KOPT-K1 (cell line): ENCODE results near the gene SAMM50.

ENCODE experiments used
- H3K27ac ChIP-seq: fragments of 200-600 bp; sonication (generic); 2 replicates; pipeline ENCODE4 v1.5.1; 2016; ENCODE audit warnings: antibody characterized with exemption, mild to moderate bottlenecking, low read depth, low read length; ENCODE audit not compliant: poor library complexity, severe bottlenecking
- H3K36me3 ChIP-seq: fragments of 200-600 bp; sonication (generic); 2 replicates; pipeline ENCODE4 v1.5.1; 2017; ENCODE audit warnings: antibody characterized with exemption, mild to moderate bottlenecking, low read length, moderate library complexity; ENCODE audit not compliant: insufficient read depth
- H3K9me3 ChIP-seq: fragments of 200-600 bp; sonication (generic); 2 replicates; pipeline ENCODE4 v1.5.1; 2017; ENCODE audit warnings: antibody characterized with exemption, low read length, mild to moderate bottlenecking; ENCODE audit not compliant: insufficient read depth, poor library complexity, severe bottlenecking

Gene SAMM50

GRCh38 chr22:44023404-44024287 lies 68.4 kb downstream of the SAMM50 start:
- Histone ChIP-seq H3K9me3 (no peaks in the 10 kb centered on the region), H3K27ac (no peak overlapping the region), H3K36me3 (no peaks in the 10 kb centered on the region)

GRCh38 chr22:44024288-44024921 lies 69.2 kb downstream of the SAMM50 start, which contains the start of gene PARVB:
Gene PARVB (plus strand): TSS chr22:44024302. CDS start chr22:44024340, 38 bp downstream.
- H3K27ac ChIP-seq, result no peak within 1 kb of the TSS
- H3K9me3 ChIP-seq, result no peaks in the 10 kb centered on the region
- no peaks in the 10 kb centered on the region for H3K36me3 ChIP-seq

GRCh38 chr22:44025171-44026065 lies 70.2 kb downstream of the SAMM50 start:
- no peak overlapping the region for H3K27ac ChIP-seq
- no peaks in the 10 kb centered on the region for H3K36me3 ChIP-seq
- no peaks in the 10 kb centered on the region for H3K9me3 ChIP-seq

GRCh38 chr22:44026066-44026629 lies 70.9 kb downstream of the SAMM50 start:
- Histone ChIP-seq H3K36me3 (no peaks in the 10 kb centered on the region), H3K27ac (no peak overlapping the region), H3K9me3 (no peaks in the 10 kb centered on the region)

- Histone ChIP-seq H3K9me3 (no peaks in the 10 kb centered on the region), H3K27ac (no peak overlapping the region), H3K36me3 (no peaks in the 10 kb centered on the region)
Observed at GRCh38 chr22:44026630-44027511, 71.6 kb downstream of the SAMM50 start.

- Histone ChIP-seq H3K27ac (no peak overlapping the region), H3K36me3 (no peaks in the 10 kb centered on the region), H3K9me3 (no peaks in the 10 kb centered on the region)
Observed at GRCh38 chr22:44028091-44028490, 72.8 kb downstream of the SAMM50 start.

GRCh38 chr22:44029069-44029468 lies 73.8 kb downstream of the SAMM50 start:
- H3K36me3 ChIP-seq, result no peaks in the 10 kb centered on the region
- H3K9me3 ChIP-seq, result no peaks in the 10 kb centered on the region
- no peak overlapping the region for H3K27ac ChIP-seq

GRCh38 chr22:44030051-44030701 lies 74.9 kb downstream of the SAMM50 start:
- Histone ChIP-seq H3K9me3 (no peaks in the 10 kb centered on the region), H3K27ac (no peak overlapping the region), H3K36me3 (no peaks in the 10 kb centered on the region)

GRCh38 chr22:44030702-44031082 lies 75.5 kb downstream of the SAMM50 start:
- H3K36me3 ChIP-seq, result no peaks in the 10 kb centered on the region
- no peak overlapping the region for H3K27ac ChIP-seq
- no peaks in the 10 kb centered on the region for H3K9me3 ChIP-seq

GRCh38 chr22:44031158-44031952 lies 76.1 kb downstream of the SAMM50 start:
- H3K36me3 ChIP-seq, result no peaks in the 10 kb centered on the region
- H3K27ac ChIP-seq, result no peak overlapping the region
- H3K9me3 ChIP-seq, result no peaks in the 10 kb centered on the region

GRCh38 chr22:44032126-44032730 lies 77.0 kb downstream of the SAMM50 start:
- no peak overlapping the region for H3K27ac ChIP-seq

GRCh38 chr22:44033287-44033686 lies 78.0 kb downstream of the SAMM50 start:
- Histone ChIP-seq H3K27ac (no peak overlapping the region), H3K9me3 (no peaks in the 10 kb centered on the region)

More at GRCh38 chr22:44032126-44032730, 77.0 kb downstream of the SAMM50 start:
- Histone ChIP-seq H3K9me3 (no peaks in the 10 kb centered on the region), H3K36me3 (no peaks in the 10 kb centered on the region)

GRCh38 chr22:44033694-44034093 lies 78.5 kb downstream of the SAMM50 start:
- Histone ChIP-seq H3K36me3 (no peaks in the 10 kb centered on the region), H3K9me3 (no peaks in the 10 kb centered on the region), H3K27ac (no peak overlapping the region)

More at GRCh38 chr22:44033287-44033686, 78.0 kb downstream of the SAMM50 start:
- no peaks in the 10 kb centered on the region for H3K36me3 ChIP-seq
